ENCODE results near the gene RNF187. TPM values are rescaled to one million over a fixed set of nuclear protein-coding genes. Genes with fewer than 3 reads are reported as not detected.

Gene RNF187
- polyA plus RNA-seq, 2 of the 4 experiments (the other 2 are of a cell fraction), result 64.5 to 82.8 TPM

- Histone ChIP-seq H3K4me1 (no peaks in the 10 kb centered on the region), H3K4me3 (no peak overlapping the region), H3K9me3 (no peaks in the 10 kb centered on the region), H3K4me2 (no peak overlapping the region), H3K27ac (no peak overlapping the region)
- WGBS (ENCODE audit: missing lambda C conversion rate), result 16% methylated on average over 2 of the region's 2 CpGs
- ChIA-PET CTCF (interaction anchor here (0.7 kb wide), 1 partner anchor 312 kb away, joined by 3 read pairs; no protein-coding TSS in a partner anchor), POLR2A (interaction anchor here (0.6 kb wide), 1 partner anchor 352 kb away, joined by 8 read pairs; the partner anchor contains the start of gene IBA57)
- no peak for ATAC-seq
- DNase-seq (ENCODE audit: low read depth in 1 of 2, low spot score in 1 of 2), result no peak
- no peak for TF ChIP-seq CEBPB (IDR thresholded peaks at IDR 0.05)
- no peak for TF ChIP-seq PHF8 (IDR thresholded peaks at IDR 0.05; ENCODE audit: borderline replicate concordance, low read depth)
- TF ChIP-seq GATA3 (IDR thresholded peaks at IDR 0.05; ENCODE audit: borderline replicate concordance), result no peak
- no peak for TF ChIP-seq MAFK (IDR thresholded peaks at IDR 0.05; ENCODE audit: partially characterized antibody)
- TF ChIP-seq HOXA7 (CRISPR knock-in tag; IDR thresholded peaks at IDR 0.05), result no peak
- TF ChIP-seq RFX5 (IDR thresholded peaks at IDR 0.05), result no peak
- TF ChIP-seq REST (IDR thresholded peaks at IDR 0.05), result no peak
- no peak for TF ChIP-seq ZSCAN20 (CRISPR knock-in tag; IDR thresholded peaks at IDR 0.05)
- TF ChIP-seq RARB (CRISPR knock-in tag; IDR thresholded peaks at IDR 0.05), result no peak
- no peak for TF ChIP-seq ATOH8 (CRISPR knock-in tag; IDR thresholded peaks at IDR 0.05; ENCODE audit: low read depth)
- FAIRE-seq, result no peak
Measured at GRCh38 chr1:228517655-228518054, 30.5 kb downstream of the RNF187 start.

- FAIRE-seq (no peak), DNase-seq (ENCODE audit: low read depth in 1 of 2, low spot score in 1 of 2) (no peak), ATAC-seq (no peak)
- ChIA-PET POLR2A (no interaction called here), CTCF (interaction anchor here (0.7 to 1.6 kb wide), 3 partner anchors 11 to 215 kb away, joined by 3 to 4 read pairs (median 3); no protein-coding TSS in a partner anchor)
- H3K4me2 ChIP-seq, result no peak overlapping the region
- TF ChIP-seq PHF8 (IDR thresholded peaks at IDR 0.05; ENCODE audit: borderline replicate concordance, low read depth) (no peak), SREBF2 (IDR thresholded peaks at IDR 0.05) (no peak), KDM5A (IDR thresholded peaks at IDR 0.05) (no peak), ZSCAN20 (CRISPR knock-in tag; IDR thresholded peaks at IDR 0.05) (no peak), JUN (IDR thresholded peaks at IDR 0.05) (no peak), CHD4 (IDR thresholded peaks at IDR 0.05; ENCODE audit: borderline replicate concordance) (no peak), MAFK (IDR thresholded peaks at IDR 0.05; ENCODE audit: partially characterized antibody) (no peak), NFE2L2 (conservative IDR thresholded peaks at IDR 0.05; ENCODE audit: low read length) (no peak), CTCF (IDR thresholded peaks at IDR 0.05) (no peak), POLR2A (IDR thresholded peaks at IDR 0.05; ENCODE audit: low read length) (no peak), HEYL (CRISPR knock-in tag; IDR thresholded peaks at IDR 0.05) (no peak), BHLHE40 (IDR thresholded peaks at IDR 0.05; ENCODE audit: low read depth, low read length) (no peak), ESRRA (IDR thresholded peaks at IDR 0.05; ENCODE audit: borderline replicate concordance, low read length) (no peak), KDM1A (IDR thresholded peaks at IDR 0.05; ENCODE audit: low read depth) (no peak), FOSL2 (IDR thresholded peaks at IDR 0.05) (no peak), FOSL2 (CRISPR knock-in tag; IDR thresholded peaks at IDR 0.05) (no peak), CBX2 (IDR thresholded peaks at IDR 0.05; ENCODE audit: borderline replicate concordance, low read depth) (no peak)
- no peak overlapping the region for H3K27ac ChIP-seq
- no peak overlapping the region for H3K4me3 ChIP-seq
- no peaks in the 10 kb centered on the region for H3K4me1 ChIP-seq
- WGBS (ENCODE audit: missing lambda C conversion rate), result 40% methylated on average over 5 of the region's 5 CpGs
- H3K9me3 ChIP-seq, result peaks cover 9% of the 10 kb centered on the region; the same call in 2 of the 3 replicates
Measured at GRCh38 chr1:228527596-228527995, 40.4 kb downstream of the RNF187 start.

Data from A549 (cell line).